IMR-90 (cell line): Measurements from ENCODE around the gene KIAA0232. TPM values are rescaled to one million over a fixed set of nuclear protein-coding genes. Genes with fewer than 3 reads are reported as not detected.
A peak's percentile ranks its signal among the peaks of the same experiment; 100 is the strongest.

Experiments used
- BHLHE40 ChIP-seq: fragments of 150-350 bp; IDR thresholded peaks from 2 replicates; pipeline ENCODE4 v1.6.1; 2016; ENCODE audit warnings: mild to moderate bottlenecking, low read depth, low read length
- FOS ChIP-seq: fragments of 150-350 bp; IDR thresholded peaks from 2 replicates; pipeline ENCODE4 v1.6.1; 2016; ENCODE audit warnings: low read depth, low read length
- MAZ ChIP-seq: IDR thresholded peaks from 2 replicates; pipeline ENCODE4 v1.6.1; 2012; ENCODE audit warnings: low read depth, mild to moderate bottlenecking, low read length, improper control_type of control experiment, moderate library complexity, borderline replicate concordance
- POLR2A ChIP-seq: IDR thresholded peaks from 2 replicates; pipeline ENCODE4 v1.6.1; 2012; ENCODE audit warnings: mild to moderate bottlenecking, low read depth, low read length
- RCOR1 ChIP-seq: IDR thresholded peaks from 2 replicates; pipeline ENCODE4 v1.6.1; 2012; ENCODE audit warnings: mild to moderate bottlenecking, low read length, improper control_type of control experiment; ENCODE audit not compliant: insufficient replicate concordance
- SMC3 ChIP-seq: fragments of 150-350 bp; IDR thresholded peaks from 2 replicates; pipeline ENCODE4 v1.6.1; 2016; ENCODE audit warnings: low read depth, mild to moderate bottlenecking, antibody characterized with exemption, low read length, moderate library complexity
- polyA plus RNA-seq, 3 experiments: library from polyadenylated mRNA; depleted of rRNA; stranded (reverse); fragments of >200 nt; gene quantifications; 2 replicates each; pipeline ENCODE4 v1.2.3, GENCODE V29; 2012; ENCODE audit warnings: low replicate concordance in 1 of 3
- total RNA-seq: library from RNA; depleted of rRNA; stranded (reverse); fragments of >200 nt; gene quantifications from 2 replicates; pipeline ENCODE4 v1.2.3, GENCODE V29; 2012
- TF ChIP-seq, protein P1 (sequence below): conservative IDR thresholded peaks from 2 replicates; pipeline ENCODE4 v1.5.1; 2012; ENCODE audit warnings: mild to moderate bottlenecking, low read depth, low read length, improper control_type of control experiment

Gene KIAA0232
- total and polyA plus RNA-seq, 2 of the 4 experiments (the other 2 are of a cell fraction), result 6.8 to 19.5 TPM

GRCh38 chr4:6782147-6782845 lies at the start of gene KIAA0232 (continued):
- TF ChIP-seq BHLHE40, result no peak
- TF ChIP-seq MAZ, result peak; percentile 97; the same call in 1 of the 2 replicates
- no peak for TF ChIP-seq FOS
- peak; percentile 14; the same call in 1 of the 2 replicates for TF ChIP-seq SMC3
- TF ChIP-seq POLR2A, result peak; percentile 67
- TF ChIP-seq, protein P1, sequence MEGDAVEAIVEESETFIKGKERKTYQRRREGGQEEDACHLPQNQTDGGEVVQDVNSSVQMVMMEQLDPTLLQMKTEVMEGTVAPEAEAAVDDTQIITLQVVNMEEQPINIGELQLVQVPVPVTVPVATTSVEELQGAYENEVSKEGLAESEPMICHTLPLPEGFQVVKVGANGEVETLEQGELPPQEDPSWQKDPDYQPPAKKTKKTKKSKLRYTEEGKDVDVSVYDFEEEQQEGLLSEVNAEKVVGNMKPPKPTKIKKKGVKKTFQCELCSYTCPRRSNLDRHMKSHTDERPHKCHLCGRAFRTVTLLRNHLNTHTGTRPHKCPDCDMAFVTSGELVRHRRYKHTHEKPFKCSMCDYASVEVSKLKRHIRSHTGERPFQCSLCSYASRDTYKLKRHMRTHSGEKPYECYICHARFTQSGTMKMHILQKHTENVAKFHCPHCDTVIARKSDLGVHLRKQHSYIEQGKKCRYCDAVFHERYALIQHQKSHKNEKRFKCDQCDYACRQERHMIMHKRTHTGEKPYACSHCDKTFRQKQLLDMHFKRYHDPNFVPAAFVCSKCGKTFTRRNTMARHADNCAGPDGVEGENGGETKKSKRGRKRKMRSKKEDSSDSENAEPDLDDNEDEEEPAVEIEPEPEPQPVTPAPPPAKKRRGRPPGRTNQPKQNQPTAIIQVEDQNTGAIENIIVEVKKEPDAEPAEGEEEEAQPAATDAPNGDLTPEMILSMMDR, result 0 out of 2 replicates have a peak, but pooled peaks have one; percentile 13
- TF ChIP-seq RCOR1, result no peak
